Esophagus muscularis mucosa (tissue), 4 donors: ENCODE measurements around the gene MYRIP. TPM values are rescaled to one million over a fixed set of nuclear protein-coding genes. Genes with fewer than 3 reads are reported as not detected.
A peak's percentile ranks its signal among the peaks of the same experiment; 100 is the strongest.
"Not testable (repeated sequence)": the region's sequence is repeated elsewhere in the genome, so short reads cannot be mapped to it uniquely, and the experiment has no call there.

Source experiments
- DNase-seq: peaks from one replicate; pipeline ENCODE4 v3.0.0-alpha.2; 2017; ENCODE audit errors: extremely low spot score
- H3K27ac ChIP-seq, 4 donors: fragments of 200-600 bp; sonication (generic); replicated peaks in 1 of 4; 1 replicate in 3 of 4; 2 replicates in 1 of 4; pipeline ENCODE4 v1.5.1; 2016 to 2019; ENCODE audit warnings: mild to moderate bottlenecking in 1 of 4
- H3K27me3 ChIP-seq, 4 donors: fragments of 200-600 bp; sonication (generic); one replicate each; pipeline versions ENCODE4 v1.5.1 to v1.6.0; 2016 to 2019
- H3K36me3 ChIP-seq, 4 donors: fragments of 200-600 bp; sonication (generic); one replicate each; pipeline ENCODE4 v1.5.1; 2016 to 2019
- H3K4me1 ChIP-seq, 4 donors: fragments of 200-600 bp; sonication (generic); one replicate each; pipeline ENCODE4 v1.5.1; 2016 to 2019
- H3K4me3 ChIP-seq, 4 donors: fragments of 200-600 bp; sonication (generic); 1 replicate in 2 of 4; 2 replicates in 2 of 4; pipeline ENCODE4 v1.5.1; 2016 to 2019; ENCODE audit warnings: mild to moderate bottlenecking in 4 of 4, moderate library complexity in 1 of 4
- H3K9me3 ChIP-seq, 4 donors: fragments of 200-600 bp; sonication (generic); 1 replicate in 3 of 4; 2 replicates in 1 of 4; pipeline ENCODE4 v1.5.1; 2016 to 2019
- EP300 ChIP-seq: sonication (generic); formaldehyde crosslinking; IDR thresholded peaks from one replicate; pipeline ENCODE4 v1.6.1; 2017; ENCODE audit warnings: antibody characterized with exemption
- POLR2A ChIP-seq: fragments of 450-650 bp; IDR thresholded peaks from one replicate; pipeline ENCODE4 v1.6.1; 2017; ENCODE audit warnings: antibody characterized with exemption, moderate library complexity, mild to moderate bottlenecking, low read depth
- POLR2AphosphoS5 ChIP-seq, 2 donors: sonication (generic); formaldehyde crosslinking; IDR thresholded peaks; one replicate each; pipeline ENCODE4 v1.6.1; 2017; ENCODE audit warnings: antibody characterized with exemption in 2 of 2
- WGBS: methylation state at CpG from one replicate; pipeline ENCODE4 v1.1.5; 2018; 5-methylcytosine and 5-hydroxymethylcytosine counted together
- intact Hi-C: fragments of 100-400 bp; cut with DNase I; formaldehyde crosslinking; loops from one replicate; pipeline ENCODE4 v1.15.1; 2023
- total RNA-seq, 4 donors: library from RNA; depleted of rRNA; stranded (reverse); fragments of >200 nt; gene quantifications; one replicate each; pipeline versions ENCODE4 v1.1.0 to v1.2.1, GENCODE V29; 2016
- TF ChIP-seq, protein P1 (sequence below), 3 experiments: fragments of 200-600 bp in 2 of 3; fragments of 450-650 bp in 1 of 3; sonication (generic) in 2 of 3; IDR thresholded peaks; one replicate each; pipeline ENCODE4 v1.5.1; 2017 to 2019; ENCODE audit warnings: antibody characterized with exemption in 3 of 3, mild to moderate bottlenecking in 2 of 3, moderate library complexity in 1 of 3

The MYRIP gene
- total RNA-seq, 4 donors from 2014 or later, result 3.3 to 7.2 (median 5.8) TPM

DNA sequence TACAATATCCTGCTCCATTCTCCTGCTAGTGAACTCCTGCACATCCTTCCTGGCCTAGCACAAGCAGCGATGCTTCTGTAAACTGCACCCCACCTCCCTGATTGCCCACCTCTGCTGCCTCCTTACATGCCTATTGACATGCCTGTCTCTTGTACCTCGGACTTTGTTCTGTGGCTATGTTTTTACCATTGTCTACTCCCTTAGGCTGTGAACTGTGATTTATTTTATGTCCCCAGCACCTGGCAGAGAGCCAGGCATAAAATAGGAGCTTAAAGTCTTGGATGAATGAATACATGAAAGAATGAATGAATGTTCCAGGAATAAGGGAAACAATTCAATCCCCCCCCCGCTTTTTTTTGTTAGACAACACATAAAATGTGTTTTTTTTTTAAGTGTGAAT lies 210.0 kb downstream of the MYRIP start:
- Histone ChIP-seq H3K27me3 (no peaks in the 10 kb centered on the region), H3K4me3 (no peak overlapping the region), H3K27ac (no peak overlapping the region), H3K9me3 (no peaks in the 10 kb centered on the region), H3K4me1 (peaks cover 0 to 5% (median 0%) of the 10 kb centered on the region in 4 donors), H3K36me3 (no peaks in the 10 kb centered on the region)
- 73% methylated on average over 3 of the region's 3 CpGs for WGBS
- TF ChIP-seq EP300 (no peak), POLR2AphosphoS5 (IDR thresholded peaks at IDR 0.05) (no peak), POLR2A (no peak)
- TF ChIP-seq, protein P1, sequence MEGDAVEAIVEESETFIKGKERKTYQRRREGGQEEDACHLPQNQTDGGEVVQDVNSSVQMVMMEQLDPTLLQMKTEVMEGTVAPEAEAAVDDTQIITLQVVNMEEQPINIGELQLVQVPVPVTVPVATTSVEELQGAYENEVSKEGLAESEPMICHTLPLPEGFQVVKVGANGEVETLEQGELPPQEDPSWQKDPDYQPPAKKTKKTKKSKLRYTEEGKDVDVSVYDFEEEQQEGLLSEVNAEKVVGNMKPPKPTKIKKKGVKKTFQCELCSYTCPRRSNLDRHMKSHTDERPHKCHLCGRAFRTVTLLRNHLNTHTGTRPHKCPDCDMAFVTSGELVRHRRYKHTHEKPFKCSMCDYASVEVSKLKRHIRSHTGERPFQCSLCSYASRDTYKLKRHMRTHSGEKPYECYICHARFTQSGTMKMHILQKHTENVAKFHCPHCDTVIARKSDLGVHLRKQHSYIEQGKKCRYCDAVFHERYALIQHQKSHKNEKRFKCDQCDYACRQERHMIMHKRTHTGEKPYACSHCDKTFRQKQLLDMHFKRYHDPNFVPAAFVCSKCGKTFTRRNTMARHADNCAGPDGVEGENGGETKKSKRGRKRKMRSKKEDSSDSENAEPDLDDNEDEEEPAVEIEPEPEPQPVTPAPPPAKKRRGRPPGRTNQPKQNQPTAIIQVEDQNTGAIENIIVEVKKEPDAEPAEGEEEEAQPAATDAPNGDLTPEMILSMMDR (IDR thresholded peaks at IDR 0.05), result no peak
- intact Hi-C loops, result no loop called here
- DNase-seq, result no peak

DNA sequence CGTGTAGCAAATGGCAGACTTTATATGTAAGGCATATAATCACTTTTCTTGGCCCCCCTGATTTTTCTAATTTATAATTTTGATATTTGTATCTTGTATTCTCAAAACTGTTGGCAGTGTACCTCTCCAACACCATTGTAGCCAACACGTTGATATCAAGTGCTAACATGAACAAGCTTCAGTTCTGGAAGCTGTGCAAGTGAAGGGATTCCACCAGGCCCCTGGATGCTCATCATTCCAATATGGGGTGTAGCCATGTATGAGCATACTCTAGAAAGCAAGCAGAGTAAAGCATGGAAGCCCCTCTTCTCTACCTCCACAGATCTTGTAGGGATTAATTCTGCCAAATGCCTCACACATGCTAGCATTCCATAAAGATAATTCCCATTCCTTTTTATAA lies 211.3 kb downstream of the MYRIP start:
- Histone ChIP-seq H3K36me3 (no peaks in the 10 kb centered on the region), H3K4me1 (peaks cover 0 to 5% (median 0%) of the 10 kb centered on the region in 4 donors), H3K27ac (no peak overlapping the region), H3K9me3 (peaks cover 0 to 4% (median 2%) of the 10 kb centered on the region in 4 donors), H3K27me3 (no peaks in the 10 kb centered on the region), H3K4me3 (no peak overlapping the region)
- intact Hi-C loops, result no loop called here
- WGBS, result 84% methylated on average over 2 of the region's 2 CpGs
- TF ChIP-seq, protein P1 (IDR thresholded peaks at IDR 0.05), result no peak
- TF ChIP-seq POLR2A (no peak), POLR2AphosphoS5 (IDR thresholded peaks at IDR 0.05) (no peak)
- DNase-seq, result no peak

DNA sequence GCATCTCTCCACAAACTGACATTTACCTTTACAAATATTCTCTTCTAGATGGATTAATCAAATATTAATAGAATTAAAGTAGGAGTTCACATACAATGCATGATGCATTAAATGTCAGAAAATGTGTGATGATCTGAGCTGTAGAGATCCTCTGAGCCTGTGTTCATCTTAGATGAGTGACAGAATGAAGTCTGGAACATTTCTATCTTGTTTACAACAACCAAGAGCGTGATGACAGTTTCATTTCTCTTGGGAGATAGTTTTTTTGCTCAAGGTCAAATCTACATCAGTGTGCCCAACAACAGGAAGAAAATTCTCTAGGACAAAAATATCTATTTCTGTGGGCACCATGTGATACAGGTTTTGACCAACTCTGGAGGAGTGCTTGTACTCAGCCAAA lies 211.9 kb downstream of the MYRIP start:
- Histone ChIP-seq H3K36me3 (no peaks in the 10 kb centered on the region), H3K27ac (no peak overlapping the region), H3K27me3 (no peaks in the 10 kb centered on the region), H3K9me3 (peaks cover 0 to 10% (median 4%) of the 10 kb centered on the region in 4 donors), H3K4me1 (peaks cover 0 to 5% (median 0%) of the 10 kb centered on the region in 4 donors), H3K4me3 (no peak overlapping the region)
- TF ChIP-seq, protein P1 (IDR thresholded peaks at IDR 0.05), result no peak
- TF ChIP-seq POLR2AphosphoS5 (IDR thresholded peaks at IDR 0.05) (no peak), EP300 (no peak), POLR2A (no peak)
- intact Hi-C loops, result no loop called here
- no peak for DNase-seq
- WGBS, result 64% methylated on average over 1 of the region's 1 CpG

DNA sequence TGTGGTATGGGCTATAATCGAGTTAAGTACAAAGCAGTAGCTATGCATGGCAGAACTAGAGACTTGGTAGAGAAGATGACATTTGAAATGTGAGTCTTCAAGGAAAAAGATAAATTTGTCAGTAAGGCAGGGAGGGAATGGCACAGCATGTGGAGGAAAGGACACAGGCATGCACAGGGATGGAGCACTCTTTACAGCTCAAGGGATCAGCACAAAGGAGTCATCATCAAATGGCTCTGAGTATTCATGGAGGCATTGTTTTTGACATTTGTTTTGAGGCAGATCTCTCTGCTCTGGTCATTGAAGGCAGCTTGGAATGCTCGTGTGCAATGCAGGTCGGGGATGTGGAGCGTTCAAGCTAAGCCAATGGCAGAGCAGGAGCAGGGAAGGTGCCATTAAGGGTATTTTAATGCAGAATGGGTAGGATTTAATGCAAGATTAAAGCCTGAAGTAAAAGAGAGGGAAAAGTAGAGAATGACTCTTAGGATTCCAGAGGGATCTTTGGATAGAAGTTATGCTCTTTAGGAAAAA lies 213.0 kb downstream of the MYRIP start:
- TF ChIP-seq POLR2A, result no peak
- TF ChIP-seq POLR2AphosphoS5 (IDR thresholded peaks at IDR 0.05), result no peak
- no peak for TF ChIP-seq EP300
- TF ChIP-seq, protein P1 (IDR thresholded peaks at IDR 0.05), result no peak
- Histone ChIP-seq H3K27ac (no peak overlapping the region), H3K9me3 (peaks cover 0 to 19% (median 9%) of the 10 kb centered on the region in 4 donors), H3K36me3 (no peaks in the 10 kb centered on the region), H3K4me1 (peaks cover 0 to 5% (median 0%) of the 10 kb centered on the region in 4 donors), H3K27me3 (no peaks in the 10 kb centered on the region), H3K4me3 (no peak overlapping the region)
- DNase-seq, result peak; percentile 62
- WGBS, result 76% methylated on average over 4 of the region's 4 CpGs
- intact Hi-C loops, result no loop called here

DNA sequence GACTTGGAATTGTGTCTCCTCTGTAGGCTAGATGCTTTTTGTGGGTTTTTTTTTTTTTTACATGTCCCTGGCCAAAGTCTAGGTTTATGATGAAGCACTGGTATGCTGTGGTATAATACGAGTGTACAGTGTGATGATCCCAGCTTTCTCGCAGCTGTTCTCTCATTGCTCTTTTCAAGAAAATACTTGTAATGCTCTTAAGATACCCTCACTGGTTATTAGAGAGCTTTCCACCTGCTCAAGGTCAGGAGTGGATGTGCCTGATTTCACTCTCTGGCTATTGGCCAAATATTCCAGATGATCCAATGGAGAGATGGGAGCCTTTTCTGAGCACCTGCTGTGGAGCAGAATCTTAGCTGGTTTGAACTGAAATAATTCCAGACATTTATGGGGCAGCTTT lies 215.1 kb downstream of the MYRIP start:
- no peak for TF ChIP-seq POLR2AphosphoS5 (IDR thresholded peaks at IDR 0.05)
- TF ChIP-seq, protein P1 (IDR thresholded peaks at IDR 0.05), result no peak
- no peak for TF ChIP-seq POLR2A
- TF ChIP-seq EP300, result no peak
- Histone ChIP-seq H3K27ac (no peak overlapping the region), H3K4me1 (peaks cover 0 to 5% (median 0%) of the 10 kb centered on the region in 4 donors), H3K36me3 (no peaks in the 10 kb centered on the region), H3K9me3 (peaks cover 0 to 19% (median 9%) of the 10 kb centered on the region in 4 donors), H3K4me3 (no peak overlapping the region), H3K27me3 (no peaks in the 10 kb centered on the region)
- 97% methylated on average over 2 of the region's 2 CpGs for WGBS
- intact Hi-C loops, result no loop called here
- DNase-seq, result peak; percentile 50

DNA sequence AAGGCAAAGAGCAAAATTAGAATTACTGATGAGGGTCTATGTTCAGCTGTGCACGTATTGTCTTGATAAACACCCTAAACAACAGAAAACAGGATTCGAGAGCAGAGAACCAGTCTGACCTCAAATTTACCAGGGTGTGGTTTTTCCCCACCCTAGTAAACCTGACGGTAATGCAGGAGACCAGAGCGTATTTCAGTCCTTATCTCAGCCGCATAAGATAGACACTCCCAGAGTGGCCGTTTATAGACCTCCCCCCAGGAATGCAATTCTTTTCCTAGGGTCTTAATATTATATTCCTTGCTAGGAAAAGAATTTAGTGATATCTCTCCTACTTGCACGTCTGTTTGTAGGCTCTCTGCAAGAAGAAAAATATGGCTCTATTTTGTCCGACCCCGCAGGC lies 216.5 kb downstream of the MYRIP start:
- H3K4me1 ChIP-seq, H3K27me3 ChIP-seq, H3K36me3 ChIP-seq, H3K4me3 ChIP-seq, intact Hi-C loops, H3K27ac ChIP-seq: not testable (repeated sequence)
- 89% methylated on average over 9 of the region's 9 CpGs for WGBS
- peaks cover 0 to 19% (median 9%) of the 10 kb centered on the region in 4 donors for H3K9me3 ChIP-seq
- peak; percentile 14 for DNase-seq
